ENCODE results near the gene ATP6V0D1.

Gene ATP6V0D1

DNA sequence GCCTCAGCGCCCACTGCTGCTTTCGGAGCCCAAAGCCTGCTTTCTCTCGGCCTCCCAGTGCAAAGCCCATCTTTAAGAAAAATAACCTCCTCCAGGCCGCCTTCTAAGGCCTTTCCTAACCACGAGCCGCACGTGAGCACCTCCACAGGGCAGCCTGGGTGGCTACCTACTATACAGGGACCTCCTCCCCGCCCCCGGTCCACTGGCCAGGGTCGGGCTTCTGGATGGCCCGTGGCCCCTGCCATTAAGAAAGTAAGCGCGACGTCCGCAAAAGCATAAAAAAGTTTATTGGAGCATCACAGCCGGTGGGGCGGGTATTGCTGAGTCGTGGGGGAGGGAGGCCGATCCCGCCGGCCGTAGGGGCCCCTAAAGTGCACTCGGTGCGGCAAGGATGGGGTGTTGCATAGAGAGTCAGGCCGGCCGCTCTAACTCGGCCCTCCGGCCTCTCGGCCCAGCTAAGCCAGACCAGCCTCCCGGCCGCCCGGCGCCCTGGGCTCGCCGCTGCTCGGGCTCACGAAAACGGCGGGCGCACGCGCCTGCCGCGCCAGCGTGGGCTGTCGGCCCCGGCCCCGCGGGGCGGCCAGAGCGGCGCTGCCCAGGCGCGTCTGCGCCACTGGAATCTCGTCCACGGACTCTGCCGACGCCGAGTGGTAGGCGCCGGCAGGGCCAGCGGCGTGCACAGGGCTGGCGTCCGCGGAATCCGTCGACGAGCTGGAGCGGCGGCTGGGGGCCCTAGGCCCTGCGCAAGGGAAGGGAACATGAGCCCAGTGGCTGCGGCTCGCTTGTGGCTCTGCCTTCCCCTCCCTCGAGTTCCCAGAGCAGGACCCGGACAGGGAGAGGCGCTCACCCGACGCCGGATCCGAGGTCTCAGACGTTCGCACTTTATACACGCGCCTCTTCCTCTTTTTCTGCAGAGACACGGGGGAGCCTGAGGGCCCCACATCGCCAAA, 86.5 kb downstream of the ATP6V0D1 start:
- Histone ChIP-seq H3K9me3 (ENCODE audit: insufficient read depth, low read length) (no peaks in the 10 kb centered on the region), H3K27me3 (ENCODE audit: low read depth, low read length) (no peaks in the 10 kb centered on the region), H3K27ac (ENCODE audit: low read length) (no peak overlapping the region), H2AFZ (ENCODE audit: low read depth, low read length) (no peak overlapping the region), H3K4me3 (ENCODE audit: low read length) (no peak overlapping the region), H3K36me3 (replicated peaks; ENCODE audit: low read depth, low read length) (no peaks in the 10 kb centered on the region), H3K4me1 (ENCODE audit: low read length) (peaks cover 38% of the 10 kb centered on the region), H4K20me1 (ENCODE audit: insufficient read depth, low read length) (no peaks in the 10 kb centered on the region), H3K79me2 (ENCODE audit: low read length) (no peaks in the 10 kb centered on the region), H3K9ac (ENCODE audit: low read length) (no peak overlapping the region), H3K4me2 (ENCODE audit: low read length) (no peak overlapping the region)
- TF ChIP-seq, protein P1, sequence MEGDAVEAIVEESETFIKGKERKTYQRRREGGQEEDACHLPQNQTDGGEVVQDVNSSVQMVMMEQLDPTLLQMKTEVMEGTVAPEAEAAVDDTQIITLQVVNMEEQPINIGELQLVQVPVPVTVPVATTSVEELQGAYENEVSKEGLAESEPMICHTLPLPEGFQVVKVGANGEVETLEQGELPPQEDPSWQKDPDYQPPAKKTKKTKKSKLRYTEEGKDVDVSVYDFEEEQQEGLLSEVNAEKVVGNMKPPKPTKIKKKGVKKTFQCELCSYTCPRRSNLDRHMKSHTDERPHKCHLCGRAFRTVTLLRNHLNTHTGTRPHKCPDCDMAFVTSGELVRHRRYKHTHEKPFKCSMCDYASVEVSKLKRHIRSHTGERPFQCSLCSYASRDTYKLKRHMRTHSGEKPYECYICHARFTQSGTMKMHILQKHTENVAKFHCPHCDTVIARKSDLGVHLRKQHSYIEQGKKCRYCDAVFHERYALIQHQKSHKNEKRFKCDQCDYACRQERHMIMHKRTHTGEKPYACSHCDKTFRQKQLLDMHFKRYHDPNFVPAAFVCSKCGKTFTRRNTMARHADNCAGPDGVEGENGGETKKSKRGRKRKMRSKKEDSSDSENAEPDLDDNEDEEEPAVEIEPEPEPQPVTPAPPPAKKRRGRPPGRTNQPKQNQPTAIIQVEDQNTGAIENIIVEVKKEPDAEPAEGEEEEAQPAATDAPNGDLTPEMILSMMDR (IDR thresholded peaks at IDR 0.05; ENCODE audit: low read depth, low read length), result no peak
- TF ChIP-seq EZH2phosphoT487 (IDR thresholded peaks at IDR 0.05; ENCODE audit: low read depth), result no peak

DNA sequence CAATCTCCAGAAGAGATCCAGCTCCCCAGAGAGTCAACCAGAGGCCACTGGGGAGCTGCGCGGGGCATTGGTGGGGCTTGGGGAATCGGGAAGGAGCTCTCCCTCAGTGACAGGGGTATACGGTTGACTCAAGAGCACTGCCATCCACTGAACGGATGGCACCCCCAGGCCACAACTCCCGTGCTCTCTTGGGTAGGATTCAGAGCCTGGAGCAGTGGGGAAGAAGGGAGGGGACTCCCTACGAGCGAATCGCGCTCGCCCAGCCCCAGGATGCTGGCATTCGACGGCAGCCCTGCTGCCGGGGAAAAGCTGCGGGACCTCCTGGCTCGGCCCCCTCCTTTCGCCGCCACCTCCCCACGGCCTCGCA, 87.2 kb downstream of the ATP6V0D1 start:
- H3K4me2 ChIP-seq (ENCODE audit: low read length), result no peak overlapping the region
- TF ChIP-seq EZH2phosphoT487 (IDR thresholded peaks at IDR 0.05; ENCODE audit: low read depth), result no peak
- TF ChIP-seq, protein P1 (IDR thresholded peaks at IDR 0.05; ENCODE audit: low read depth, low read length), result no peak
- H2AFZ ChIP-seq (ENCODE audit: low read depth, low read length), result no peak overlapping the region
- no peaks in the 10 kb centered on the region for H3K27me3 ChIP-seq (ENCODE audit: low read depth, low read length)
- H4K20me1 ChIP-seq (ENCODE audit: insufficient read depth, low read length), result no peaks in the 10 kb centered on the region
- H3K79me2 ChIP-seq (ENCODE audit: low read length), result no peaks in the 10 kb centered on the region
- H3K4me1 ChIP-seq (ENCODE audit: low read length), result peaks cover 32% of the 10 kb centered on the region
- H3K36me3 ChIP-seq (replicated peaks; ENCODE audit: low read depth, low read length), result no peaks in the 10 kb centered on the region
- no peak overlapping the region for H3K9ac ChIP-seq (ENCODE audit: low read length)
- no peak overlapping the region for H3K4me3 ChIP-seq (ENCODE audit: low read length)
- no peak overlapping the region for H3K27ac ChIP-seq (ENCODE audit: low read length)
- no peaks in the 10 kb centered on the region for H3K9me3 ChIP-seq (ENCODE audit: insufficient read depth, low read length)

DNA sequence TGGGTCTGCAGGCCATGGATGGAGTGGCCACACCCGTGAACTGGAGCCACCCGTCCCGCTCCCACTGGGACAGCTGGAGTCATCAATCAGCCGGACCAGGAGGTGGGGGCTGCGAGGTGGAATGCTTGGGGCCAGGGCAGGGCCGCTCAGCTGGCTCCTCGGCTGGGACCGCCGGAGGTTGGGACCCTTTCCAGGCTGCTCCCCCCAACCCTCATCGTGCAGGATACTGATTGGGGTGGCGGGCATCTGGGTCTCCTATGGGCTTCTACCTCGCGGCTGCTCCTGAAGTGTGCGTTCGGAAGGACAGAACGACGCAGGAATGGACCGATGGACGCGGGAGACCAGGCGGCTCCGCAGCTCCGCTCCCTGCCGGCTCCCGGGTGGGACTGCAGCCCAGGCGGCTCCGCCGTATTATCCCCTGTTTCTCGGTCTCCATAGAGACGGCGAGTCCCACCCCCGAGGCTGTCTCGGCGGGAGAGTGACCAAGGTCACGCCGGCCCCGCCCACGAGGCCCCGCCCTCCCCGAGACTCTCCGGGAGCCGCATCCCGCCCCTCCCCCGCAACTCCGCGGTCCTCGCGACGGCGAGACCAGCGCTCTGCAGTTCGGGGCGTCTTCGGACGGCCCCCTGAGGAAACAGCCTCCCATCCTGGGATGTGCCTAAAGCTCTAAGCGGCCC, 87.7 kb downstream of the ATP6V0D1 start, which contains the start of gene TPPP3:
Gene TPPP3, minus strand, starts transcription at position 388 of the 677 bp plus-strand sequence. CDS start 2,387 bp downstream, outside the sequence.
- H3K4me3 ChIP-seq (ENCODE audit: low read length), result no peak within 1 kb of the TSS
- H2AFZ ChIP-seq (ENCODE audit: low read depth, low read length), result no peak within 1 kb of the TSS
- H3K27ac ChIP-seq (ENCODE audit: low read length), result no peak within 1 kb of the TSS
- TF ChIP-seq EZH2phosphoT487 (IDR thresholded peaks at IDR 0.05; ENCODE audit: low read depth), result no peak
- TF ChIP-seq, protein P1 (IDR thresholded peaks at IDR 0.05; ENCODE audit: low read depth, low read length), result no peak
- H3K4me2 ChIP-seq (ENCODE audit: low read length), result no peak within 1 kb of the TSS
- no peaks in the 10 kb centered on the region for H4K20me1 ChIP-seq (ENCODE audit: insufficient read depth, low read length)
- peaks cover 27% of the 10 kb centered on the region for H3K4me1 ChIP-seq (ENCODE audit: low read length)
- no peak within 1 kb of the TSS for H3K9ac ChIP-seq (ENCODE audit: low read length)
- no peaks in the 10 kb centered on the region for H3K79me2 ChIP-seq (ENCODE audit: low read length)
- no peaks in the 10 kb centered on the region for H3K9me3 ChIP-seq (ENCODE audit: insufficient read depth, low read length)
- H3K27me3 ChIP-seq (ENCODE audit: low read depth, low read length), result no peaks in the 10 kb centered on the region
- no peaks in the 10 kb centered on the region for H3K36me3 ChIP-seq (replicated peaks; ENCODE audit: low read depth, low read length)

Measured in OCI-LY3 (cell line).